ENCODE data around the gene DNAJC18.

DNAJC18 gene

DNA sequence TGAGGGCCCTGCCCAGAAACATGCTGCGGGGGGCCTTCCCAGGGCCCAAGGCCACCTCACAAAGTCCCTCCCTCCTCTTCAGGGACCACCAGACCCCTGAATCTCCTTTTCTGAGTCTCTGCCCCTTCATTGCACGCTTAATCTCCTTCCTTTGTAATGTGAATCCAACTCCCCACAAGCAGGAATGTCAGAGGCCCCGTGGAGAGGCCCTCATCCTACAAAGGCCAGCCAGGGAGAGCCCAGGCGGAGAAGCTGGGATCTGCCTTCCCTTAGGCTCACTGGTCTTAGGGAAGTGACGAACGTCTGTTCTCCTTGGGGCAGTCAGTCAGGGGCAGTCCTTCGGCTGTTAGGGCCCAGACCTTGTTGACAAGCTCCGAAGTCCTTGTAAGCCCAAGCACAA is 33.8 kb upstream of the DNAJC18 start:
- in situ Hi-C loops (cut with MboI; ENCODE audit: low sequenced_read_pairs) = no loop called here
- peak; percentile 8 to 31 for DNase-seq (ENCODE audit: low spot score in 2 of 2)
- H3K27me3 ChIP-seq (ENCODE audit: low read depth) = no peaks in the 10 kb centered on the region
- H3K4me3 ChIP-seq = no peak overlapping the region
- H3K36me3 ChIP-seq (replicated peaks) = no peaks in the 10 kb centered on the region
- H3K9me3 ChIP-seq = no peaks in the 10 kb centered on the region
- H3K4me1 ChIP-seq = no peaks in the 10 kb centered on the region

DNA sequence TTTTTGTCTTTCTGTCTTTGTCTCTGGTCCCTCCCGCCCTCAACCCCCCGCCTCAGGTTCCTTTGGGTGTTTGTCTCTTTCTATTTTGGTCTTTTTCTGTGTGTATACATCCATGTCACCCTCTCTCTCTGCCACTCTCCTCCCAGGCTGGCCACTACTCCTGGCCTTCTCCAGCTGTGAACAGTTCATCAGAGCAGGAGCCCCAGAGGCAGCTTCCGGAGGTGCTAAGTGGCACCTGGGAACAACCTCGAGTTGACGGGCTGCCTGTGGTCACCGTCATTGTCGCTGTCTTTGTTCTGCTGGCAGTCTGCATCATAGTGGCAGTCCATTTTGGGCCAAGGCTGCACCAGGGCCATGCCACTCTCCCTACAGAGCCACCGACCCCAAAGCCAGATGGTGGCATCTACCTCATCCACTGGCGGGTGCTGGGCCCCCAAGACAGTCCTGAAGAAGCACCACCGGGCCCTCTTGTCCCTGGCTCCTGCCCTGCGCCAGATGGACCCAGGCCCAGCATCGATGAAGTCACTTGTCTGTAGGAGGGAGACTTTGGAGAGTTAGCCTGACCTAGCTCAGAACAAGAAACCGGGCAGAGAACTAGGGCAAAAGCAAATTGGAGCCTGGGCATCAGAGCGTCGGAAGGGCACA is 33.2 kb upstream of the DNAJC18 start:
- in situ Hi-C loops (cut with MboI; ENCODE audit: low sequenced_read_pairs) = no loop called here
- no peak for DNase-seq (ENCODE audit: low spot score in 2 of 2)
- H3K9me3 ChIP-seq = no peaks in the 10 kb centered on the region
- H3K36me3 ChIP-seq (replicated peaks) = no peaks in the 10 kb centered on the region
- no peaks in the 10 kb centered on the region for H3K27me3 ChIP-seq (ENCODE audit: low read depth)
- H3K4me1 ChIP-seq = no peaks in the 10 kb centered on the region
- no peak overlapping the region for H3K4me3 ChIP-seq

DNA sequence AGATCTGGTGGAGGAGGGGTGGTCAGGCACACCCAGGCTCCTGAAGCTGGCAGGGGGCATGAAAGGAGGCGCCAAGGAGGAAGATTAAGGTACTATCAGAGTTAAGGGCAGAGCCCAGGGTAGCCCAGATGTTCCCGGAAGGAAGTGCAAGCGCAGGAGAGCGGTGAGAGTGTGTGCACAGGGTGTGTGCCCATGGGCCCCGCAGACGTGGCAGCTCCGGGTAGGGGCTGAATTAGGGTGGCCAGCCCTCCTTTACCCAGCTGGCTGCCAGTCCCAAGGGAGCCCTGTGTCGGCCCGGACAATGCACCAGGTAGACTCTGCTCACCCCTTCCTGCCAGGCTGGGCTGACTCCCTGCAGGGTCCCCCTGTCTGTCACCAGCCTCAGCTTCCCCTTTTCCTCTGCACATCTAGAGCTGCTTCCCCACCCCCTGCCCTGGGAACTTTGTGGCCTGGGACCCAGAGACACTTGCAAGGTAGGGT is 31.5 kb upstream of the DNAJC18 start, which contains the start of gene SMIM33:
SMIM33 (plus strand) TSS at position 184 of the 480 bp plus-strand sequence; CDS start at position 302, 118 bp downstream.
- H3K4me3 ChIP-seq = no peak within 1 kb of the TSS
- no peak for DNase-seq (ENCODE audit: low spot score in 2 of 2)
- H3K4me1 ChIP-seq = no peaks in the 10 kb centered on the region
- no peaks in the 10 kb centered on the region for H3K36me3 ChIP-seq (replicated peaks)
- H3K9me3 ChIP-seq = no peaks in the 10 kb centered on the region
- in situ Hi-C loops (cut with MboI; ENCODE audit: low sequenced_read_pairs) = no loop called here
- no peaks in the 10 kb centered on the region for H3K27me3 ChIP-seq (ENCODE audit: low read depth)

DNA sequence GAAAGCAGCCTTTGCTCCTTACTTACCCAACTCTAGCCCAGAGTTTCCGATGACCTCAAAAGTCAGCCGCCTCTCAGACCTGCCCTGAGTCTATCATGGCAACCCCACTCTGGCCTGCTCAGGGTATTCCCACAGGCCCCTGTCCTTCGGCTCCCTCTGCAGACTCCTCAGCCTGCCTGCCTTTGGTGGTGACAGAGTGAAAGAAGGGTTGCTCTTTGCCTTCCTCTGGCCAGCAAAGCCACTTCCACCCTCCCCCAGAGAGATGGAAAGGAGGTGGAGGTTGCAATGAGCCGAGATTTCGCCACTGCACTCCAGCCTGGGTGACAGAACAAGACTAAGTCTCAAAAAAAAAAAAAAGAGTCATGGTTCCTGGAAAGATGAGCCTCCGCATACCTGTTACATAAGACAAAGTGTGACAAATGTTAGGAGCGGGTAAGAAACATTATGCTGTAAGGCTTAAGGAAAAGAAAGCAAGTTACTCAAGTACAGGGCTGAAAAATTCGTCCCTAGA is 29.2 kb upstream of the DNAJC18 start:
- DNase-seq (ENCODE audit: low spot score in 2 of 2) = no peak
- Histone ChIP-seq H3K36me3 (replicated peaks) (no peaks in the 10 kb centered on the region), H3K4me3 (no peak overlapping the region), H3K4me1 (no peaks in the 10 kb centered on the region), H3K27me3 (ENCODE audit: low read depth) (no peaks in the 10 kb centered on the region), H3K9me3 (no peaks in the 10 kb centered on the region)
- in situ Hi-C loops (cut with MboI; ENCODE audit: low sequenced_read_pairs) = no loop called here

DNA sequence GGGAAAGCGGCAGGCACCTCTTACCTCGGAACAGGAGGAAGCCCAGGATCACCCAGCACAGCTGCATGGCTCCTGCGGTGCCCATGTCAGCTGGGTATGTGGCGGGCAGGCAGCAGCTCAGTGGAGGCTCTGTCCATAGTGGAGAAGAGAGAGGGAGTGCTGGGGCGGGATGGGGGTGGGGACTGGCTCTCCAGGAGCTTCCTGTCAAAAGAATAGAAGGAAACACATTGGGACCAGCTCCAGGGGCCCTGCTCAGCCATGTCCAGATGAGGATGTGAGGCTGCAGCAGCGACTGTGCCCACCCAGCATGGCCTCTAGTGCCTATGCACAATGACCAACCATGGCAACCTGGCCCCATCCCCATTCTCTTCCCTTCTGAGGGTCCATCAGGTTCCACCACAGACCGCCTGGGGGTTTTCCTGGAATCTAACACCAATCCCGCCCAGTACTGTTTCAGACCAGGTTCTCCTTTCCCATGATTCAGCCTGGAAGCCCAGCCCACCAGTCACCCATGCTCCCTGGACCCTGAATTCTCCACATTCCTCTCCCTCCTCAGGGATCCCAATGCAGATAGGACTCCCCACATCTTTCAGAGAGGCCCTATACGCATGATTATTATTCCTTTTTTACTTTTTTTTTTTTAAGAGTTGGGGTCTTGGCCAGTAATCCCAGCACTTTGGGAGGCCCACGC is 23.4 kb upstream of the DNAJC18 start, which contains the start of gene ECSCR:
ECSCR (minus strand) TSS at position 158 of the 691 bp plus-strand sequence; CDS start at position 85, 73 bp downstream.
- Histone ChIP-seq H3K9me3 (no peaks in the 10 kb centered on the region), H3K27me3 (ENCODE audit: low read depth) (no peaks in the 10 kb centered on the region), H3K36me3 (replicated peaks) (no peaks in the 10 kb centered on the region), H3K4me3 (no peak within 1 kb of the TSS), H3K4me1 (no peaks in the 10 kb centered on the region)
- DNase-seq (ENCODE audit: low spot score in 2 of 2) = no peak
- in situ Hi-C loops (cut with MboI; ENCODE audit: low sequenced_read_pairs) = no loop called here

DNA sequence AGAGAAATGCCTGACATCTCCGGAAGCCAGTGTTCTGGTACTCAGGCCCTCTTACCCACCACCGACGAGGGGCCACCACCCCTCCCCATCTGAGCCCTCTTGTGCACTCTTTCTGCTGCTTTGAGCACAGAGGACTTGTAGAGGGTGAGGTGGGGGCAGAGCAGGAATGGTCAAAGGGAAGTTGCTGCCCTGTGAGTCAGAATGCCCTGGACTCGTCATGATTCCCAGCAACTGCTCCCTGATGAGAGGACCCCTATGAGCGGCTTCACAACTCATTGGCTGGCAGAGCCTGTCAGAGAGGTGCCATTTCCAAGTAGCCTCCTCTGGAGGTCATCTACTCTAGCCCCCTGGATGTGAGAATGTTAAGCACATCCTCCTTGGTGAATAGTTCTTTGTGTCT is 22.4 kb upstream of the DNAJC18 start:
- in situ Hi-C loops (cut with MboI; ENCODE audit: low sequenced_read_pairs) = no loop called here

DNA sequence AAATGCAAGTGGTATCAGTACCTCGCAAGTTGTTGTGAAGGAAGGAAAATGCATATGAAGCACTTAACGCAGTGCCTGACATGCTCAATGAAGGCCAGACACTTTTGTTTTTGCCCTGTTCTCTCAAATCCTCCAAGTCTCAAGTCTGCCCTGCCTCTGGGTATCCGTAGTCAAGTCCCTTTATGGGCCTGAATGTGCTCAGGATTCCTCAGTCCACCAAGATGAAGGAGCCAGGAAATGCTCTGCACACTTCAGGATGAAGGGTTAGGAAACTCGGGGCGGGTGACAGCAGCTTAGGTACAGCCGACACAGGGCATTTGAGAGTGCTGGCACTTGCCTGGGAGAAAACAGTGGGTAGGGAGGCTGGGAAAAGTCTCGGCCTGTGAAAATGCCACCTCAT is 21.9 kb upstream of the DNAJC18 start:
- in situ Hi-C loops (cut with MboI; ENCODE audit: low sequenced_read_pairs) = no loop called here

More for the DNA sequence above, 22.4 kb upstream of the DNAJC18 start:
- H3K4me3 ChIP-seq = no peak overlapping the region
- H3K36me3 ChIP-seq (replicated peaks) = no peaks in the 10 kb centered on the region
- no peaks in the 10 kb centered on the region for H3K9me3 ChIP-seq
- no peaks in the 10 kb centered on the region for H3K27me3 ChIP-seq (ENCODE audit: low read depth)
- no peak for DNase-seq (ENCODE audit: low spot score in 2 of 2)
- no peaks in the 10 kb centered on the region for H3K4me1 ChIP-seq

DNA sequence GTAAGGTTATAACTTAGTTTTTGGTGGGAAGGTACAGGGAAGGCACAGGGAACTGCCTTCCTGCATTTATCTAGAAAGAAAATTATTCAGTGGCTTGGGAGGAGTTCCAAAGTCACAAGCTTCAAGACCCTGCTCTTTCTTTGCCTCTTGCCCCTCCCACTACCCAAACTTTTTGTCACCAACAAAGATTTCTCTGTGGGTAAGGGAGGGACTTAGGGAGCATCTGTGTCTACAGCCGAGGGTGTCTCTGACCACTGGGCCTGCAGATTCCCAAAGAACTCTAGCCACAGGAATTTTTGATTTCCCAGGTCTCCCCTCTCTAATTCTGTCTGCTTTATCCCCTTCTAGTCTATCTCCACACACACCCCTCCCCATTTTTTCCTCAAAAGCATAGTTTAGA is 21.1 kb upstream of the DNAJC18 start:
- no peak for DNase-seq (ENCODE audit: low spot score in 2 of 2)
- in situ Hi-C loops (cut with MboI; ENCODE audit: low sequenced_read_pairs) = no loop called here

More for the DNA sequence above, 21.9 kb upstream of the DNAJC18 start:
- no peaks in the 10 kb centered on the region for H3K36me3 ChIP-seq (replicated peaks)
- no peaks in the 10 kb centered on the region for H3K9me3 ChIP-seq
- DNase-seq (ENCODE audit: low spot score in 2 of 2) = no peak
- H3K4me3 ChIP-seq = no peak overlapping the region
- no peaks in the 10 kb centered on the region for H3K27me3 ChIP-seq (ENCODE audit: low read depth)
- H3K4me1 ChIP-seq = no peaks in the 10 kb centered on the region

DNA sequence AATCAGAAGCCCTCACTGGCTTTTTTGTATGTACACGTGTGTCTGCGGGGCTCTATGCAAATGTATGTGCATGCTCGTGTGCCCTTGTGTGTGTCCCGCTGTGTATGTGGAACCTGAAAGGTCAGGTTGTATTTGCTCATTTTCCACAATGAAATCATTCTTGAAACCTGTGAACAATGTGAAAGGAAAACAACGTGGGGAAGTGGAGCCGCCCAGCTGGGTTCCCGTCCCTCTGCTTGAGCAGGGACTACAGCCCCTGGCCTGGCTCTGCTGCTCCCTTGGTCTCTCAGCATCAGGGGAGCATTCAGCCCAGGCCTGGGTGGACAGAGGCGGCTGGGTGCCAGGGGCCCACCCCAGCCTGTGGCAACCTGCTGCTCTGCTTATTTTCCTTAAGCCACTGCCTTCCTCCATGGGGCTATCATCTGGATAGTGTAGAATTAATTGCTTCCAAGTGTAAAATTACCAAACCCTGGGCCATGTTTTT is 20.2 kb upstream of the DNAJC18 start:
- Histone ChIP-seq H3K4me3 (no peak overlapping the region), H3K4me1 (no peaks in the 10 kb centered on the region), H3K9me3 (no peaks in the 10 kb centered on the region), H3K27me3 (ENCODE audit: low read depth) (no peaks in the 10 kb centered on the region), H3K36me3 (replicated peaks) (no peaks in the 10 kb centered on the region)
- DNase-seq (ENCODE audit: low spot score in 2 of 2) = no peak
- in situ Hi-C loops (cut with MboI; ENCODE audit: low sequenced_read_pairs) = no loop called here

More for the DNA sequence above, 21.1 kb upstream of the DNAJC18 start:
- Histone ChIP-seq H3K27me3 (ENCODE audit: low read depth) (no peaks in the 10 kb centered on the region), H3K4me1 (no peaks in the 10 kb centered on the region), H3K36me3 (replicated peaks) (no peaks in the 10 kb centered on the region), H3K4me3 (no peak overlapping the region), H3K9me3 (no peaks in the 10 kb centered on the region)

DNA sequence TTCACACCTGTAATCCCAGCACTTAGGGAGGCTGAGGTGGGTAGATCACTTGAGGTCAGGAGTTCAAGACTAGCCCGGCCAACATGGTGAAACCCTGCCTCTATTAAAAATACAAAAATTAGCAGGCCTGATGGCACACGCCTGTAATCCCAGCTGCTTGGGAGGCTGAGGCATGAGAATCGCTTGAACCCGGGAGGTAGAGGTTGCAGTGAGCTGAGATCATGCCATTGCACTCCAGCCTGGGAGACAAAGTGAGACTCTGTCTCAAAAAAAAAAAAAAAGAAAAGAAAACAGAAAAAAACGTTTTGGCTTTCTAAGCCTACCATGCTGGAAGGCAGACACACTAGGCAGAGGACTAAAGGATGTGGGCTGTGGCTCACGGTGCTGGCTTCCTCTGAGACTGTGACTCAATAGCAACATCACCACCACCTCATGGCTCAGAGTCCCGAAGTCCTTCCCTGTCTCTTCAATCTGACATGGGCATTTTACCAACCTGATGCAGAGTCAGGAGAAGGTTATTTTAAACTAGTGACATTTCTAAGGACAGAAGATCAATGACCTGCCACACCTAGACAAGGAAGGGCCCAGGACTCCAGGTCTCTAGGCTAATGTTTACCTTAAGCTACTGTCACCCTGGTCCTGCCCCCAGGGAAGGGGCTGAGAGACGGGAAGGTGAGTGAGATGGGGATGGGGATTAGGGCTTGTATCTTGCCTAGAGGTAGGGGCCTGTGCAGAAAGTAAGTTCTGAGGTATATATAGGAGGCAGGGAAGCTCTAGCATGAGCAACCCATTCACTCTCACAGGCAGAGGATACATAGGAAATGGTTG is 19.5 kb upstream of the DNAJC18 start:
- Histone ChIP-seq H3K4me1 (no peaks in the 10 kb centered on the region), H3K36me3 (replicated peaks) (no peaks in the 10 kb centered on the region), H3K4me3 (no peak overlapping the region), H3K9me3 (no peaks in the 10 kb centered on the region), H3K27me3 (ENCODE audit: low read depth) (no peaks in the 10 kb centered on the region)
- DNase-seq (ENCODE audit: low spot score in 2 of 2) = no peak
- in situ Hi-C loops (cut with MboI; ENCODE audit: low sequenced_read_pairs) = no loop called here

DNA sequence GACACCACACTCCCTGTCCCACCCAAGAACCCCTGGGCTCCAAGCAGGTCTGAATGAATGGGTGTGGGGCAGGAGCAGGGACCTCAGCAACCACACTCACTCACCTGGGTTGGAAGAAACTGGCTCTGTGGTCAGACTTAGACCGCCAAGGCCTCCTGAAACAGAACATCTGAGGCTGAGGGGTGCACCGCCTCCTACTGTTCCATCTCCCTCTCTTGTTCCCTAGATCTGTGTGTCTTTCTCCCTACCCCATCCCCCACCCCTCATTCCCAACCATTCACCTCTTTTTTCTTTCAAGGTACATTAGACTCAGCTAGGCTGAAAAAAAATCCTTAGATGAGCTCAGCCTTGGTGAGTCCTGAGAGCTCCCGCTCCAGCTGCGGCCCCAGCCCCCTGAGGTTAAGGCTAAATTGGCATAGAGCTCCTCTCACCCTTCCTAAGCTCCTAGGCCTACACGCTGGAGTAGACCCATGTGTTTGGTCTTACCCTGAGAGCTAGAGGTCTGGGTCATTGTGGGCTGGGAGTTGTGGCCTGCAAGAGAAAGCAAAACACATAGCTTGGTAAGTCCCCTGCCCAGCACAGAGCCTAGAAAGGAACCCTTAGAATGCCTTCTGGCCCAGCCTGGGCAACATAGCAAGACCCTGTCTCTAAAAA is 18.5 kb upstream of the DNAJC18 start:
- in situ Hi-C loops (cut with MboI; ENCODE audit: low sequenced_read_pairs) = no loop called here
- no peaks in the 10 kb centered on the region for H3K27me3 ChIP-seq (ENCODE audit: low read depth)
- H3K4me3 ChIP-seq = no peak overlapping the region
- no peaks in the 10 kb centered on the region for H3K4me1 ChIP-seq
- no peak for DNase-seq (ENCODE audit: low spot score in 2 of 2)
- no peaks in the 10 kb centered on the region for H3K36me3 ChIP-seq (replicated peaks)
- no peaks in the 10 kb centered on the region for H3K9me3 ChIP-seq

DNA sequence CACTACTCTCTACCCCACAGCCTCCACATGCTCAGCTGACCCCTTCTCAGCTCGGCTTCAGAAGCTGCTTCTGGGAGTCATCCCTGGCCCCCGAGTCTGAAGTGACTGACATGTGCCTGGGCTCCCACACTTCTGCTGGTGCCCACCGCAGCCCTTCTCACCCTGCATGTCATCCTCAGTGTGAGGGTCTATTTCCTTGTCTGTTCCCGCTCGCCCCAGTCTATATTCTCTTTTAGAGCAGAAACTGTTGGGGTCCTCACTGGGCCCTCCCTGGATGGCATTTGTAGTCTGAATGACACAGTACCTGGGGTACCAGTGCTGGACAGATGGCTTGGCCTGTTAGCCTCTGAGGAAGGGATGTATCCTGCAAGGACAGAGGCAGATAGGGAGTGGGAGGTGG is 17.9 kb upstream of the DNAJC18 start:
- H3K36me3 ChIP-seq (replicated peaks) = no peaks in the 10 kb centered on the region
- no peaks in the 10 kb centered on the region for H3K27me3 ChIP-seq (ENCODE audit: low read depth)
- no peak overlapping the region for H3K4me3 ChIP-seq
- in situ Hi-C loops (cut with MboI; ENCODE audit: low sequenced_read_pairs) = no loop called here
- no peaks in the 10 kb centered on the region for H3K4me1 ChIP-seq
- no peak for DNase-seq (ENCODE audit: low spot score in 2 of 2)
- no peaks in the 10 kb centered on the region for H3K9me3 ChIP-seq

DNA sequence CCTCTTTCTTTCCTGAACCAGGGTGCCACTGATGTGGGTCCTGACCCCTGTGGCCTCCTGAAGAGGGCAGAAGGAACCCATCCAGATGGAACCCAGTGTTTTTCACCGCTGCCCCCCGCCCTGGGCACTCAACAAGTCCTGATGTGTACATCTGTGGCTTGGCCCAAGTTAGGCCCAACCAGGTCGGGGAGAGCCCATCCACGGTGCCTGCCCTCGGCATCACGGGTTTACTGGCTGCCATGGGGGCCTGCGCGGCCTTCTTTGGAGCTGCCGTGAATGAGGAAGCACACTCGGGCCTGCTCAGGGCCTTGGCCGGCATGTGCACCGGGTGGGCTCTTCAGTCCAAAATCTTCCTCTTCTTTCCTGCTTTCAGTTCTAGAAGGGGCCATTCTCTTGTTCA is 17.5 kb upstream of the DNAJC18 start:
- Histone ChIP-seq H3K9me3 (no peaks in the 10 kb centered on the region), H3K36me3 (replicated peaks) (no peaks in the 10 kb centered on the region), H3K4me1 (no peaks in the 10 kb centered on the region), H3K4me3 (no peak overlapping the region), H3K27me3 (ENCODE audit: low read depth) (no peaks in the 10 kb centered on the region)
- no peak for DNase-seq (ENCODE audit: low spot score in 2 of 2)
- in situ Hi-C loops (cut with MboI; ENCODE audit: low sequenced_read_pairs) = no loop called here
